Measurements from ENCODE around the gene MDN1. TPM values are rescaled to one million over a fixed set of nuclear protein-coding genes. Genes with fewer than 3 reads are reported as not detected.

Gene MDN1
- total RNA-seq, 2 donors from 2014 or later = 85.4 to 145 TPM

GRCh38 chr6:89807581-89807980 is 12.0 kb downstream of the MDN1 start:
- no peaks in the 10 kb centered on the region for H3K9me3 Mint-ChIP-seq
- Histone ChIP-seq H3K27me3 (ENCODE audit: control insufficient read depth, insufficient read depth, low read length, poor library complexity, severe bottlenecking) (no peaks in the 10 kb centered on the region), H3K4me1 (ENCODE audit: control insufficient read depth, insufficient read depth, low read length) (no peaks in the 10 kb centered on the region), H3K9ac (ENCODE audit: extremely low read depth, low read length, poor library complexity, severe bottlenecking) (no peak overlapping the region), H3K27ac (ENCODE audit: low read depth, low read length) (no peak overlapping the region), H3K9me3 (ENCODE audit: control insufficient read depth, low read length) (no peaks in the 10 kb centered on the region), H3K4me3 (ENCODE audit: low read length) (no peak overlapping the region), H3K36me3 (ENCODE audit: control insufficient read depth, insufficient read depth, low read length) (peaks cover 29% of the 10 kb centered on the region)
- no peak for TF ChIP-seq CTCF (conservative IDR thresholded peaks at IDR 0.05)
- H3K27ac Mint-ChIP-seq = peak overlapping the region; percentile 82
- DNase-seq = no peak
- peaks cover 18% of the 10 kb centered on the region for H3K4me1 Mint-ChIP-seq
- no peaks in the 10 kb centered on the region for H3K27me3 Mint-ChIP-seq (ENCODE audit: insufficient read depth)
- no peak overlapping the region for H3K4me3 Mint-ChIP-seq
- H3K36me3 Mint-ChIP-seq (ENCODE audit: low read depth) = peaks cover 23% of the 10 kb centered on the region
- 97% methylated on average over 2 of the region's 3 CpGs; no CpG with 5 or more reads in 1 of the 2 experiments for WGBS, 2 experiments (ENCODE audit: insufficient coverage in 1 of 2, insufficient read length in 1 of 2)

DNA sequence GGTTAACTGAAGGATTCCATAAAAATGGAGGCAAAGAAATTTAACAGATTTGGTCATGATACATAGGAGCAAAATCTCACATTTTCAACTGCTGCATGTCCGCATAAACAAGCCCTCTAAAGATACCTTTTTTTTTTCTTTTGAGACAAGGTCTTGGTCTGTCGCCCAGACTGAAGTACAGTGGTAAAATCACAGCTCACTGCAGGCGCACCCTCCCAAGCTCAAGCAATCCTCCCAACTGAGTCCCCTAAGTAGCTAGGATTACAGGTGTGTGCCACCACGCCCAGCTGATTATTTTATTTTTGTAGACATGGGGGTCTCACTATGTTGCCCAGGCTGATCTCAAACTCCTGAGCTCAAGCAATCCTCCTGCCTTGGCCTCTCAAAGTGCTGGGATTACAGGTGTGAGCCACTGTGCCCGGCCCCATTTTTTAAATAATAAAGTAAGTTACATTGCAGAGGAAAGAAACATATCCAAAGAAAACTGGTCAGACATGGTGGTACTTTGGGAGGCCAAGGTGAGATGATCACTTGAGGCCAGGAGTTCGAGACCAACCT is 13.7 kb downstream of the MDN1 start:
- Mint-ChIP-seq H3K4me3 (no peak overlapping the region), H3K27me3 (ENCODE audit: insufficient read depth) (no peaks in the 10 kb centered on the region), H3K36me3 (ENCODE audit: low read depth) (peaks cover 37% of the 10 kb centered on the region), H3K4me1 (peaks cover 20% of the 10 kb centered on the region), H3K9me3 (no peaks in the 10 kb centered on the region), H3K27ac (peak overlapping the region; percentile 64)
- Histone ChIP-seq H3K36me3 (ENCODE audit: control insufficient read depth, insufficient read depth, low read length) (peaks cover 40% of the 10 kb centered on the region), H3K9me3 (ENCODE audit: control insufficient read depth, low read length) (no peaks in the 10 kb centered on the region), H3K27me3 (ENCODE audit: control insufficient read depth, insufficient read depth, low read length, poor library complexity, severe bottlenecking) (no peaks in the 10 kb centered on the region), H3K9ac (ENCODE audit: extremely low read depth, low read length, poor library complexity, severe bottlenecking) (no peak overlapping the region), H3K27ac (ENCODE audit: low read depth, low read length) (no peak overlapping the region), H3K4me1 (ENCODE audit: control insufficient read depth, insufficient read depth, low read length) (no peaks in the 10 kb centered on the region), H3K4me3 (ENCODE audit: low read length) (no peak overlapping the region)
- TF ChIP-seq CTCF (conservative IDR thresholded peaks at IDR 0.05) = no peak
- DNase-seq = no peak
- 78 to 81% methylated on average over 4 to 6 of the region's 6 CpGs for WGBS, 2 experiments (ENCODE audit: insufficient coverage in 1 of 2, insufficient read length in 1 of 2)

DNA sequence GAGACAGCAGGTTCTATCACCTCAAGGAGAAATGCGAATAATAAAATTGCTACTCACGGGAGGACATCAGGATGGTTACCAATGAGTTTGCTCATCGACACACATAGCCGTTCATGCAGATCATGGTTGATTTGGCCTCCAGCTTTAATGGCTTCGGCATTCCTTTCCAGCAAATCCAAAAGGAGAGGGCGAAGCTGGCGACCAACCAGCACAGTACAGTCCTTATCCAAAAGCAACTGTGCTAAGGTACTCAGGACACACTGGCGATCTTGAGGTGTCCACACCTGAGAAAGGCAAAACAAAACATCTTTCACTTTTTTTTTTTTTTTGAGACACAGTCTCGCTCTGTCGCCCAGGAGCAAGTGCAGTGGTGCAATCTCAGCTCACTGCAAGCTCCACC is 16.3 kb downstream of the MDN1 start:
- peaks cover 31% of the 10 kb centered on the region for H3K4me1 Mint-ChIP-seq
- DNase-seq = no peak

More for the DNA sequence above, 16.3 kb downstream of the MDN1 start:
- H3K27me3 ChIP-seq (ENCODE audit: control insufficient read depth, insufficient read depth, low read length, poor library complexity, severe bottlenecking) = no peaks in the 10 kb centered on the region
- no peaks in the 10 kb centered on the region for H3K4me1 ChIP-seq (ENCODE audit: control insufficient read depth, insufficient read depth, low read length)
- Mint-ChIP-seq H3K36me3 (ENCODE audit: low read depth) (peaks cover 54% of the 10 kb centered on the region), H3K9me3 (no peaks in the 10 kb centered on the region), H3K27me3 (ENCODE audit: insufficient read depth) (no peaks in the 10 kb centered on the region), H3K27ac (no peak overlapping the region), H3K4me3 (no peak overlapping the region)
- TF ChIP-seq CTCF (conservative IDR thresholded peaks at IDR 0.05) = no peak
- H3K9ac ChIP-seq (ENCODE audit: extremely low read depth, low read length, poor library complexity, severe bottlenecking) = no peak overlapping the region
- no peaks in the 10 kb centered on the region for H3K9me3 ChIP-seq (ENCODE audit: control insufficient read depth, low read length)
- no peak overlapping the region for H3K27ac ChIP-seq (ENCODE audit: low read depth, low read length)
- H3K36me3 ChIP-seq (ENCODE audit: control insufficient read depth, insufficient read depth, low read length) = peaks cover 62% of the 10 kb centered on the region
- 94 to 98% methylated on average over 6 to 10 of the region's 10 CpGs for WGBS, 2 experiments (ENCODE audit: insufficient coverage in 1 of 2, insufficient read length in 1 of 2)
- H3K4me3 ChIP-seq (ENCODE audit: low read length) = no peak overlapping the region
